Fibroblast of lung (primary cell): ENCODE results near the gene KLHL29. TPM values are rescaled to one million over a fixed set of nuclear protein-coding genes. Genes with fewer than 3 reads are reported as not detected.

ENCODE experiments used
- DNase-seq, 2 donors: peaks; one replicate each; pipeline versions ENCODE4 v3.0.0 to v3.0.0-alpha.2; 2010; ENCODE audit warnings: low read depth in 2 of 2
- H2AFZ ChIP-seq: 2 replicates; pipeline ENCODE4 v1.5.1; 2012; ENCODE audit warnings: low read length, control low read depth, inconsistent platforms
- H3K27ac ChIP-seq: 2 replicates; pipeline ENCODE4 v1.5.1; 2011; ENCODE audit warnings: low read length, control low read depth; ENCODE audit not compliant: insufficient read depth
- H3K27me3 ChIP-seq: 2 replicates; pipeline ENCODE4 v1.5.1; 2011; ENCODE audit warnings: mild to moderate bottlenecking, low read length; ENCODE audit not compliant: control insufficient read depth, insufficient read depth
- H3K36me3 ChIP-seq: 2 replicates; pipeline ENCODE4 v1.5.1; 2011; ENCODE audit warnings: low read length; ENCODE audit not compliant: control insufficient read depth, insufficient read depth
- H3K4me1 ChIP-seq: 2 replicates; pipeline ENCODE4 v1.5.1; 2011; ENCODE audit warnings: low read length; ENCODE audit not compliant: control insufficient read depth, insufficient read depth; ENCODE audit errors: extremely low read depth
- H3K4me2 ChIP-seq: 2 replicates; pipeline ENCODE4 v1.5.1; 2011; ENCODE audit warnings: low read length, control low read depth; ENCODE audit not compliant: insufficient read depth; ENCODE audit errors: extremely low read depth
- H3K4me3 ChIP-seq, 4 experiments: fragments of 200-600 bp in 1 of 4; sonication (generic) in 1 of 4; replicated peaks in 1 of 4; 2 replicates each; pipeline ENCODE4 v1.5.1; 2011 to 2016; ENCODE audit warnings: low read length in 4 of 4, low read depth in 3 of 4, mild to moderate bottlenecking in 3 of 4, control low read depth in 2 of 4, inconsistent platforms in 1 of 4, mixed read lengths in 1 of 4; ENCODE audit not compliant: insufficient read depth in 1 of 4; ENCODE audit errors: control extremely low read depth in 1 of 4
- H3K79me2 ChIP-seq: 2 replicates; pipeline ENCODE4 v1.5.1; 2012; ENCODE audit warnings: mild to moderate bottlenecking, low read length, inconsistent platforms; ENCODE audit not compliant: control insufficient read depth, insufficient read depth
- H3K9ac ChIP-seq: 2 replicates; pipeline ENCODE4 v1.5.1; 2011; ENCODE audit warnings: mild to moderate bottlenecking, low read length, control low read depth; ENCODE audit not compliant: insufficient read depth
- H3K9me3 ChIP-seq: 2 replicates; pipeline ENCODE4 v1.5.1; 2012; ENCODE audit warnings: low read depth, low read length; ENCODE audit not compliant: control insufficient read depth, insufficient read depth
- H4K20me1 ChIP-seq: 2 replicates; pipeline ENCODE4 v1.5.1; 2011; ENCODE audit warnings: low read length; ENCODE audit not compliant: control insufficient read depth, insufficient read depth; ENCODE audit errors: extremely low read depth
- EZH2 ChIP-seq: IDR thresholded peaks from 2 replicates; pipeline ENCODE4 v1.5.1; 2012; ENCODE audit warnings: low read length, control low read depth, mild to moderate bottlenecking; ENCODE audit errors: missing control alignments
- polyA plus RNA-seq, 2 donors: library from polyadenylated mRNA; depleted of rRNA in 1 of 2; stranded (reverse) in 1 of 2; unstranded in 1 of 2; fragments of >200 nt; gene quantifications; 2 replicates each; pipeline ENCODE4 v1.2.1, GENCODE V29; 2011 to 2012; ENCODE audit warnings: missing spikeins in 1 of 2
- total RNA-seq: library from RNA; depleted of rRNA; stranded (reverse); fragments of >200 nt; gene quantifications from 2 replicates; pipeline ENCODE4 v1.2.1, GENCODE V29; 2014
- TF ChIP-seq, protein P1 (sequence below), 2 donors: IDR thresholded peaks in 1 of 2; conservative IDR thresholded peaks in 1 of 2; 1 replicate in 1 of 2; 2 replicates in 1 of 2; pipeline ENCODE4 v1.5.1; 2011 to 2012; ENCODE audit warnings: low read length in 2 of 2, control low read depth in 1 of 2, inconsistent platforms in 1 of 2, low read depth in 1 of 2, mild to moderate bottlenecking in 1 of 2

KLHL29 gene
- total and polyA plus RNA-seq, 2 donors (not counting 1 experiment from before 2014, with no cell fraction given), result 7.1 to 7.9 TPM

DNA sequence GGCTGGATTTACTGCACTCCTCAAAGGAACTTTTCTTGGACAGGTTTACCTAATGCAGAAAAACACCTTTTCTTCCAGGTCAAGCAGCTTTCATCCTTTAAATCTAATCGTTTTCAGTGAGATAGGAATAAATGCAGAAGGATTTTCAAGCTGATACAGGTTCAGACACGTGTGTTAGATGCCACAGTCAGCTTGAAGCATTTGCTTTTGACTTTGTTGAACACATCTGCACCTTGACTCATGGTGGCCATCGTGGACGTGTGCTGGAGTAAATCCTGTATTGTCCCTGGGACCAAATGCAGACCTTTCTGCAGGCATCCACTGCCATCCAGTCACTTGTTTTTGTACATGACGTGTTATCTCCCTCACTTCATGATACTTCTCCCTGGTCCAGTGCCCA is 61.9 kb downstream of the KLHL29 start:
- Histone ChIP-seq H2AFZ (no peak overlapping the region), H3K4me2 (no peak overlapping the region), H3K27ac (no peak overlapping the region), H3K4me3 (no peak overlapping the region), H3K27me3 (no peaks in the 10 kb centered on the region), H3K4me1 (no peaks in the 10 kb centered on the region), H3K79me2 (no peaks in the 10 kb centered on the region), H4K20me1 (no peaks in the 10 kb centered on the region), H3K36me3 (no peaks in the 10 kb centered on the region), H3K9ac (no peak overlapping the region), H3K9me3 (no peaks in the 10 kb centered on the region)
- TF ChIP-seq, protein P1, sequence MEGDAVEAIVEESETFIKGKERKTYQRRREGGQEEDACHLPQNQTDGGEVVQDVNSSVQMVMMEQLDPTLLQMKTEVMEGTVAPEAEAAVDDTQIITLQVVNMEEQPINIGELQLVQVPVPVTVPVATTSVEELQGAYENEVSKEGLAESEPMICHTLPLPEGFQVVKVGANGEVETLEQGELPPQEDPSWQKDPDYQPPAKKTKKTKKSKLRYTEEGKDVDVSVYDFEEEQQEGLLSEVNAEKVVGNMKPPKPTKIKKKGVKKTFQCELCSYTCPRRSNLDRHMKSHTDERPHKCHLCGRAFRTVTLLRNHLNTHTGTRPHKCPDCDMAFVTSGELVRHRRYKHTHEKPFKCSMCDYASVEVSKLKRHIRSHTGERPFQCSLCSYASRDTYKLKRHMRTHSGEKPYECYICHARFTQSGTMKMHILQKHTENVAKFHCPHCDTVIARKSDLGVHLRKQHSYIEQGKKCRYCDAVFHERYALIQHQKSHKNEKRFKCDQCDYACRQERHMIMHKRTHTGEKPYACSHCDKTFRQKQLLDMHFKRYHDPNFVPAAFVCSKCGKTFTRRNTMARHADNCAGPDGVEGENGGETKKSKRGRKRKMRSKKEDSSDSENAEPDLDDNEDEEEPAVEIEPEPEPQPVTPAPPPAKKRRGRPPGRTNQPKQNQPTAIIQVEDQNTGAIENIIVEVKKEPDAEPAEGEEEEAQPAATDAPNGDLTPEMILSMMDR (conservative IDR thresholded peaks at IDR 0.05 in 1 of 2, IDR thresholded peaks at IDR 0.05 in 1 of 2; ENCODE audit: low read depth in 1 of 2, low read length in 2 of 2), result no peak
- TF ChIP-seq EZH2, result no peak
- DNase-seq, result no peak

DNA sequence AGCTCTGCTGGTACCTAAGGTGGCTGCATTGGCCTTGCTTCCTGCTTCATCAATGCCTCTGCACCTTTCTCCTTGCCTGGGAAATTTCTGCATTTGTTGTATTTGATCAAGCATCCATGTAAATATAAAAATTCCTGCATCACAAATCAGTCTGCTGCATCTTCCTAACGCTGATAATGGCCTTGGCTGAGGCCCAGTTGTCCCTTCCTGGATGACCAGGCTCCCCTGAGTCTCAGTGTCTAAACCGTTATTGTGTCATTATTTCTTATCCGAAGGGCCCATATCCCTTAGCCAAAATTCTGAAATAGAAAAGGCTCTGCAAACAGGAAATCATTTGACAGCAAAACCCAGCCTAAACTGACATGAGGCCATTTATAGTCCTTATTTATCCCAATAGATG is 62.4 kb downstream of the KLHL29 start:
- no peaks in the 10 kb centered on the region for H3K79me2 ChIP-seq
- H3K27me3 ChIP-seq, result no peaks in the 10 kb centered on the region
- no peak for DNase-seq
- TF ChIP-seq EZH2, result no peak
- no peak overlapping the region for H3K9ac ChIP-seq
- H3K27ac ChIP-seq, result no peak overlapping the region
- no peaks in the 10 kb centered on the region for H3K4me1 ChIP-seq
- no peaks in the 10 kb centered on the region for H3K9me3 ChIP-seq
- H3K4me3 ChIP-seq, result no peak overlapping the region
- H2AFZ ChIP-seq, result no peak overlapping the region
- no peaks in the 10 kb centered on the region for H3K36me3 ChIP-seq
- H4K20me1 ChIP-seq, result no peaks in the 10 kb centered on the region
- no peak overlapping the region for H3K4me2 ChIP-seq

DNA sequence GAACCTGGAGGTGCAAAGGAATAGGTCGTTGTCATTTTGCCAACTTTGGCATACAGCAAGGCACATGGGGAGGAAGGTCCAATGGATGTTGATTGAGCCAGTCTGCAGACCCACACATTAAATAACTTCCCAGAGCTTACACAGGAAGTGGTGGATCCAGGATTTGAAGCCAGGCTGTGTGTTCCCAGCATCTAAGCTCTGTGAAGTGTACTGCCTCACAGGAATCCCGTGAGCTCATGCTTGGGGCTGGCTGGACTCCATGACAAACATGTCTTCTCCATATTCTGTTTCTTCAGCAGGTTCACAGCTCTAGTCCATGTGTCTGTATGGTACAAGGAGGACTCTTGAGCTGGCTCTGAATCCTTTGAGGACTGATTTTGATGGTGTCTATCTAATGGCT is 63.9 kb downstream of the KLHL29 start:
- peak in 1 of 2 donors; percentile 31 for DNase-seq
- Histone ChIP-seq H3K27ac (no peak overlapping the region), H3K9me3 (no peaks in the 10 kb centered on the region), H4K20me1 (no peaks in the 10 kb centered on the region), H3K27me3 (no peaks in the 10 kb centered on the region), H3K79me2 (no peaks in the 10 kb centered on the region), H3K4me2 (no peak overlapping the region), H3K4me3 (no peak overlapping the region), H2AFZ (no peak overlapping the region), H3K9ac (no peak overlapping the region), H3K4me1 (no peaks in the 10 kb centered on the region), H3K36me3 (no peaks in the 10 kb centered on the region)
- TF ChIP-seq EZH2, result no peak
- TF ChIP-seq, protein P1 (conservative IDR thresholded peaks at IDR 0.05 in 1 of 2, IDR thresholded peaks at IDR 0.05 in 1 of 2; ENCODE audit: low read depth in 1 of 2, low read length in 2 of 2), result no peak
